Activated effector memory CD4-positive, alpha-beta T cell treated with anti-CD3 and anti-CD28 coated beads, Interleukin-2, amount 50 U/mL, for 16 hours (primary cell): ENCODE results near the gene CDCA3.

Experiments used
- DNase-seq: peaks from one replicate; pipeline ENCODE4 v3.0.0-alpha.2; 2020

The CDCA3 gene

GRCh38 chr12:6819106-6820030, 31.7 kb downstream of the CDCA3 start:
- no peak for DNase-seq

DNA sequence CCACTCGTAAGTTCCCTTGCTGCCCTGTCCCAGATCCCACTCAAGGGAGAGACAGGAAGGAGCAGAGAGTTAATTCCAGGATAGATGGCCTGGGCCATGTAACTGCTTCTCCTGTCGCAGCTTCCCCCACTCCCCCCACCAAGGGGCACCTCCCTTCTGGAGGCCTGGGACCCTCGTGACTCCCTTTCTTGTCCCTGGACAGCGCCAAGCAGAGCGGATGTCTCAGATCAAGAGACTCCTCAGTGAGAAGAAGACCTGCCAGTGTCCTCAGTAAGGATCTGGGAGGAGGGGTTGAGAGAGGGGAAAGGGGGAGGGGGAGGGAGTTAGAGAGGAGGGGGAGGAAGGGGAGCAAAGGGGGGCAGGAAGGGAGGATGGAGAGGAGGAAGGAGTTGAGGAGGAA, 32.4 kb downstream of the CDCA3 start:
- DNase-seq: no peak

DNA sequence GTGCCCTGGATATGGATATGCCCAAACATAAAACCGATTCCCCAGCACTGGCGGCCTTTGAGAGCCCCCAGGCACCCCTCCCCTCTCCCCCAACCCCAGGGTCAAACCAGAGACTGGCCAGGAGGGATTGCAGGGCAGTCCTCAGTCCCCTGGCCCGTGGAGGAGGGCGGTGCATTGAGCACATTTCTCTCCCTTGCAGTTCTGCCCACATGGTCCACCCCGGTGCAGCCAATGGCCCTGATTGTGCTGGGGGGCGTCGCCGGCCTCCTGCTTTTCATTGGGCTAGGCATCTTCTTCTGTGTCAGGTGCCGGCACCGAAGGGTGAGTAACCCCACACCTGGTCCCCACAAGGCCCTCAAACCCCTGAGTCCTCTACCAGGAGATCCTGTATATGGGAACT, 32.9 kb downstream of the CDCA3 start:
- DNase-seq: no peak

DNA sequence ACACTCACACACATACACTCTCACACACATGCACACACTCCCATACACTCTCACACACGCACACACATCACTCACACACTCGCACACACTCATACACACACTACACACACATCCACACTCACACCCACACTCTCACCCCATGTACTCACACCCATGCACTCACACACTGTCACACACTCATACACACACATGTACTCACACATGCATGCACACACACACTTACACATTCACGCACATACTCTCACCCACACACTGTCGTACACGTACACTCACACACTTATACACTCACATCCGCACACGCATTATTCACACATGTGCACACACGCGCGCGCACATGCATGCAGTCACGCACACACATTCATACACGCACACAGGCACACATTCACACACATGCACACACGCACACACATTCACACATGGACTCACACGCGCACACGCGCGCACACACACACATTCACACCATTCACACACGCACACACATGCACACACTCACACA, 33.4 kb downstream of the CDCA3 start:
- no peak for DNase-seq

GRCh38 chr12:6817098-6817497, 34.0 kb downstream of the CDCA3 start:
- no peak for DNase-seq

- DNase-seq: no peak
Measured at GRCh38 chr12:6816598-6816997, 34.5 kb downstream of the CDCA3 start.

DNA sequence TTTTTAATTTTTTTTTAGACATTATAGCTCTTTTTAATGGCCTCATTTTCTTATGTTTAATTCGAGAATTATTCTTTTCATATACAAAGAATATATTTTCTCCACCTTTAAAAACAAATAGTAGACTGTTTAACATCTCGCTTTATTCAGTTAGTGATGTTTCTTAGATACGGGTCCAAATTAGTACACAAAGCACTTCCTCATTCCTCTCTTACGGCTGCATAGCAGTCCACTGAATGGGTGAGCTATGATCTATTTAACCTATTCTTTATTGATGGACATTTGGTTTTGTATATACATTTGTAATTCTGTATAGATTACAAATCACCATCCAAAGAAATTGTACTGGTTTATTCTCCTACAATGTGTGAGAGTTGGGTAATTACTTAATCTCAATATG, 37.7 kb downstream of the CDCA3 start:
- DNase-seq: no peak

GRCh38 chr12:6810758-6811157, 40.3 kb downstream of the CDCA3 start:
- no peak for DNase-seq

DNA sequence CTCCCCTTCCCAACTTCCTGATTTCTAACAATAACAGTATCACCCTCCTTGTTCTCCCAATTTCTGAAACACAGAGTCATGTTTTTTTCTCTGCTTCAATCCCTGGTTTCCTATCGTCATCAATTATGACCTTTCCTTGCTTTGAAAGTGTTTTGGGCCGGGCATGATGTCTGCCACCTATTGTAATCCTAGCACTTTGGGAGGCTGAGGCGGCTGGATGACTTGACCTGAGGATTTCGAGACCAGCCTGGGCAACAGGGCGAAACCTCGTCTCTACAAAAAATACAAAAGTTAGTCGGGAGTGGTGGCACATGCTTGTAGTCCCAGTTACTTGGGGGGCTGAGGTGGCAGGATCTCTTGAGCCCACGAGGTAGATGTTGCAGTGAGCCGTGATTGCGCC, 42.0 kb downstream of the CDCA3 start:
- DNase-seq: no peak

- DNase-seq: no peak
Measured at GRCh38 chr12:6807170-6807569, 43.9 kb downstream of the CDCA3 start.

- no peak for DNase-seq
Measured at GRCh38 chr12:6799147-6799546, 51.9 kb downstream of the CDCA3 start.
